Keratinocyte (primary cell): ENCODE measurements around the gene TMEM205.

ENCODE experiments used
- EZH2 ChIP-seq: IDR thresholded peaks from one replicate; pipeline ENCODE4 v1.6.1; 2012; ENCODE audit warnings: inconsistent platforms, mild to moderate bottlenecking, low read length, moderate library complexity
- TF ChIP-seq, protein P1 (sequence below), 3 experiments: IDR thresholded peaks in 1 of 3; conservative IDR thresholded peaks in 1 of 3; optimal IDR thresholded peaks in 1 of 3; 2 replicates in 2 of 3; 3 replicates in 1 of 3; pipeline versions ENCODE3 to v1.5.1; 2011; ENCODE audit warnings: low read length in 3 of 3, mild to moderate bottlenecking in 3 of 3, moderate library complexity in 2 of 3, control low read depth in 1 of 3, inconsistent platforms in 1 of 3; ENCODE audit not compliant: insufficient read depth in 2 of 3; ENCODE audit errors: extremely low read depth in 1 of 3

DNA sequence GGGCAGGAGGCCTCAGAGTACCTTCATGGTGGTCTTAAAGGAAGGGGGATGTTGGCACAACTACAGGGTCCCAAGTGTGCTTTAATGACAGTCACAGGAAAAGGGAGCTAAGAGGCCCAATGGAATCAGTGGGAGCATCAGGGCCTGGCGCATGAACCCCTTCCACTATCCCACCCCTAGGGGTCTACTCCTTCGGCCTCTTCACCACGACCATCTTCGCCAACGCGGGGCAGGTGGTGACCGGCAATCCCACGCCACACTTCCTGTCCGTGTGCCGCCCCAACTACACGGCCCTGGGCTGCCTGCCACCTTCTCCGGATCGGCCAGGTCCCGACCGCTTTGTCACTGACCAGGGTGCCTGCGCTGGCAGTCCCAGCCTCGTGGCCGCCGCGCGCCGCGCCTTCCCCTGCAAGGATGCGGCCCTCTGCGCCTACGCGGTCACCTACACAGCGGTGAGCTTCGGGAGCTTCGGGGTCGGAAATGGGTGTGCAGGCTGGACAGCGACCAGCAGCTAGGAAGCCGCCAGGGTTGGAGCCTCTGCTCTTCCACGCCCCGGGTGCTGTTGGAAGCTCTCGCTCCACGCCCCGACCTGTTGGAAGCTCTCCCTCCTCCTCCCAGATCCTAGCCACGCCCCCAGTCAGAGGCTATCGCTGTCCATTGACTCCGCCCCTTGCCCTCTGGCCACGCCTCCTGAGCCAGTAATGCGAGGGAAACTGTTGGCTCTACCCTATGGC is 15.1 kb upstream of the TMEM205 start:
- TF ChIP-seq, protein P1, sequence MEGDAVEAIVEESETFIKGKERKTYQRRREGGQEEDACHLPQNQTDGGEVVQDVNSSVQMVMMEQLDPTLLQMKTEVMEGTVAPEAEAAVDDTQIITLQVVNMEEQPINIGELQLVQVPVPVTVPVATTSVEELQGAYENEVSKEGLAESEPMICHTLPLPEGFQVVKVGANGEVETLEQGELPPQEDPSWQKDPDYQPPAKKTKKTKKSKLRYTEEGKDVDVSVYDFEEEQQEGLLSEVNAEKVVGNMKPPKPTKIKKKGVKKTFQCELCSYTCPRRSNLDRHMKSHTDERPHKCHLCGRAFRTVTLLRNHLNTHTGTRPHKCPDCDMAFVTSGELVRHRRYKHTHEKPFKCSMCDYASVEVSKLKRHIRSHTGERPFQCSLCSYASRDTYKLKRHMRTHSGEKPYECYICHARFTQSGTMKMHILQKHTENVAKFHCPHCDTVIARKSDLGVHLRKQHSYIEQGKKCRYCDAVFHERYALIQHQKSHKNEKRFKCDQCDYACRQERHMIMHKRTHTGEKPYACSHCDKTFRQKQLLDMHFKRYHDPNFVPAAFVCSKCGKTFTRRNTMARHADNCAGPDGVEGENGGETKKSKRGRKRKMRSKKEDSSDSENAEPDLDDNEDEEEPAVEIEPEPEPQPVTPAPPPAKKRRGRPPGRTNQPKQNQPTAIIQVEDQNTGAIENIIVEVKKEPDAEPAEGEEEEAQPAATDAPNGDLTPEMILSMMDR (optimal IDR thresholded peaks at IDR 0.05 in 1 of 3, IDR thresholded peaks at IDR 0.05 in 1 of 3, conservative IDR thresholded peaks at IDR 0.05 in 1 of 3; ENCODE audit: extremely low read depth in 1 of 3, insufficient read depth in 2 of 3, low read length in 3 of 3), result no peak
- TF ChIP-seq EZH2, result no peak
